Esophagus muscularis mucosa (tissue), 4 donors: Measurements from ENCODE around the gene RBM14. TPM values are rescaled to one million over a fixed set of nuclear protein-coding genes. Genes with fewer than 3 reads are reported as not detected.

Experiments
- DNase-seq: peaks from one replicate; pipeline ENCODE4 v3.0.0-alpha.2; 2017; ENCODE audit errors: extremely low spot score
- H3K27ac ChIP-seq, 4 donors: fragments of 200-600 bp; sonication (generic); replicated peaks in 1 of 4; 1 replicate in 3 of 4; 2 replicates in 1 of 4; pipeline ENCODE4 v1.5.1; 2016 to 2019; ENCODE audit warnings: mild to moderate bottlenecking in 1 of 4
- H3K27me3 ChIP-seq, 4 donors: fragments of 200-600 bp; sonication (generic); one replicate each; pipeline versions ENCODE4 v1.5.1 to v1.6.0; 2016 to 2019
- H3K36me3 ChIP-seq, 4 donors: fragments of 200-600 bp; sonication (generic); one replicate each; pipeline ENCODE4 v1.5.1; 2016 to 2019
- H3K4me1 ChIP-seq, 4 donors: fragments of 200-600 bp; sonication (generic); one replicate each; pipeline ENCODE4 v1.5.1; 2016 to 2019
- H3K4me3 ChIP-seq, 4 donors: fragments of 200-600 bp; sonication (generic); 1 replicate in 2 of 4; 2 replicates in 2 of 4; pipeline ENCODE4 v1.5.1; 2016 to 2019; ENCODE audit warnings: mild to moderate bottlenecking in 4 of 4, moderate library complexity in 1 of 4
- H3K9me3 ChIP-seq, 4 donors: fragments of 200-600 bp; sonication (generic); 1 replicate in 3 of 4; 2 replicates in 1 of 4; pipeline ENCODE4 v1.5.1; 2016 to 2019
- CTCF ChIP-seq, 3 experiments: fragments of 200-600 bp in 2 of 3; fragments of 450-650 bp in 1 of 3; sonication (generic) in 2 of 3; IDR thresholded peaks; one replicate each; pipeline ENCODE4 v1.5.1; 2017 to 2019; ENCODE audit warnings: antibody characterized with exemption in 3 of 3, mild to moderate bottlenecking in 2 of 3, moderate library complexity in 1 of 3
- EP300 ChIP-seq: sonication (generic); formaldehyde crosslinking; IDR thresholded peaks from one replicate; pipeline ENCODE4 v1.6.1; 2017; ENCODE audit warnings: antibody characterized with exemption
- POLR2A ChIP-seq: fragments of 450-650 bp; IDR thresholded peaks from one replicate; pipeline ENCODE4 v1.6.1; 2017; ENCODE audit warnings: antibody characterized with exemption, moderate library complexity, mild to moderate bottlenecking, low read depth
- POLR2AphosphoS5 ChIP-seq, 2 donors: sonication (generic); formaldehyde crosslinking; IDR thresholded peaks; one replicate each; pipeline ENCODE4 v1.6.1; 2017; ENCODE audit warnings: antibody characterized with exemption in 2 of 2
- WGBS: methylation state at CpG from one replicate; pipeline ENCODE4 v1.1.5; 2018; 5-methylcytosine and 5-hydroxymethylcytosine counted together
- intact Hi-C: fragments of 100-400 bp; cut with DNase I; formaldehyde crosslinking; loops from one replicate; pipeline ENCODE4 v1.15.1; 2023
- total RNA-seq, 4 donors: library from RNA; depleted of rRNA; stranded (reverse); fragments of >200 nt; gene quantifications; one replicate each; pipeline versions ENCODE4 v1.1.0 to v1.2.1, GENCODE V29; 2016

Gene RBM14
- total RNA-seq, 4 donors from 2014 or later = 30.5 to 41.7 (median 34.9) TPM

- no peak for DNase-seq
- Histone ChIP-seq H3K27me3 (no peaks in the 10 kb centered on the region), H3K36me3 (peaks cover 17 to 69% (median 53%) of the 10 kb centered on the region in 4 donors), H3K4me1 (peaks cover 0 to 26% (median 4%) of the 10 kb centered on the region in 4 donors), H3K9me3 (no peaks in the 10 kb centered on the region), H3K27ac (no peak overlapping the region), H3K4me3 (no peak overlapping the region)
- 81% methylated on average over 6 of the region's 6 CpGs for WGBS
- intact Hi-C loops = no loop called here
- TF ChIP-seq CTCF (IDR thresholded peaks at IDR 0.05) (no peak), POLR2AphosphoS5 (IDR thresholded peaks at IDR 0.05) (no peak), EP300 (no peak), POLR2A (no peak)
Measured at GRCh38 chr11:66653123-66653522, 36.7 kb downstream of the RBM14 start.

DNA sequence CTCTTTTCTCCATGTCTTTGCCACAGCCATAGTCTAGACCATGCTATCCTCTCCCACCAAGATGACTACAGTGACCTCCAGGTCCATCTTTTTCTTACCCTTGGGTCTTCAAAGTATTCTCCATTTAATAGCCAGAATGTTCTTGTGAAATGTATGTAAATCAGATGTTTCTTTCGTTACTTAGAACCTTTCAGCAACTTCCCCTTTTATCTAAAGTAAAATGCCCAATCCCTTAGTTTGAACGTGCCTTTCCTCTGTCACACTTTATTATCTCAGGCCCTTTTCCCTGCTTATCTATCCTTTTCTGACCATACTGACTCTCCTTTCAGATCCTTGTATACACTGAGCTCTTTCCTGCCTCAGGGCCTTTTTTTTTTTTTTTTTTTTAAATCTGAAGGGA lies 43.3 kb downstream of the RBM14 start:
- WGBS = 70% methylated on average over 2 of the region's 2 CpGs
- peaks cover 8 to 66% (median 46%) of the 10 kb centered on the region in 4 donors for H3K36me3 ChIP-seq
- intact Hi-C loops = no loop called here
- H3K4me1 ChIP-seq = no peaks in the 10 kb centered on the region
- H3K27ac ChIP-seq = no peak overlapping the region
- H3K4me3 ChIP-seq = no peak overlapping the region
- TF ChIP-seq CTCF (IDR thresholded peaks at IDR 0.05) = no peak
- H3K9me3 ChIP-seq = no peaks in the 10 kb centered on the region
- no peaks in the 10 kb centered on the region for H3K27me3 ChIP-seq
- DNase-seq = no peak

GRCh38 chr11:66663741-66664296 lies 47.4 kb downstream of the RBM14 start:
- no peak for TF ChIP-seq POLR2AphosphoS5 (IDR thresholded peaks at IDR 0.05)
- no peak for TF ChIP-seq CTCF (IDR thresholded peaks at IDR 0.05)
- no peak for TF ChIP-seq EP300
- TF ChIP-seq POLR2A = no peak
- intact Hi-C loops = no loop called here
- WGBS = 88% methylated on average over 1 of the region's 1 CpG
- peaks cover 27 to 86% (median 58%) of the 10 kb centered on the region in 4 donors for H3K36me3 ChIP-seq
- H3K9me3 ChIP-seq = no peaks in the 10 kb centered on the region
- H3K27me3 ChIP-seq = no peaks in the 10 kb centered on the region
- peaks cover 0 to 10% (median 2%) of the 10 kb centered on the region in 4 donors for H3K4me1 ChIP-seq
- no peak overlapping the region for H3K27ac ChIP-seq
- DNase-seq = no peak
- H3K4me3 ChIP-seq = no peak overlapping the region

GRCh38 chr11:66665369-66665768 lies 48.9 kb downstream of the RBM14 start:
- intact Hi-C loops = no loop called here
- no peaks in the 10 kb centered on the region for H3K27me3 ChIP-seq
- H3K36me3 ChIP-seq = peaks cover 27 to 78% (median 52%) of the 10 kb centered on the region in 4 donors
- peaks cover 0 to 18% (median 10%) of the 10 kb centered on the region in 4 donors for H3K4me1 ChIP-seq
- no peak overlapping the region for H3K27ac ChIP-seq
- TF ChIP-seq POLR2AphosphoS5 (IDR thresholded peaks at IDR 0.05) (no peak), EP300 (no peak), POLR2A (no peak), CTCF (IDR thresholded peaks at IDR 0.05) (no peak)
- no peaks in the 10 kb centered on the region for H3K9me3 ChIP-seq
- H3K4me3 ChIP-seq = no peak overlapping the region
- no peak for DNase-seq
- 86% methylated on average over 11 of the region's 11 CpGs for WGBS

- Histone ChIP-seq H3K4me1 (peaks cover 16 to 51% (median 46%) of the 10 kb centered on the region in 4 donors), H3K36me3 (peaks cover 15 to 39% (median 31%) of the 10 kb centered on the region in 4 donors), H3K4me3 (no peak overlapping the region), H3K9me3 (no peaks in the 10 kb centered on the region), H3K27me3 (no peaks in the 10 kb centered on the region), H3K27ac (no peak overlapping the region)
- no peak for DNase-seq
- TF ChIP-seq POLR2A (no peak), EP300 (no peak)
- 86% methylated on average over 5 of the region's 5 CpGs for WGBS
- intact Hi-C loops = no loop called here
Measured at GRCh38 chr11:66670816-66671215, 54.4 kb downstream of the RBM14 start.
